NCI-H2227 treated with DMSO at 0.1 percent for 48 hours (cell line): Measurements from ENCODE around the gene MSI2.
A peak's percentile ranks its signal among the peaks of the same experiment; 100 is the strongest.

Experiments
- DNase-seq: peaks from one replicate; lab custom pipeline; 2025; lab: John Stamatoyannopoulos, UW

MSI2 gene

GRCh38 chr17:57343717-57344116 lies 87.4 kb downstream of the MSI2 start:
- DNase-seq: no peak

DNA sequence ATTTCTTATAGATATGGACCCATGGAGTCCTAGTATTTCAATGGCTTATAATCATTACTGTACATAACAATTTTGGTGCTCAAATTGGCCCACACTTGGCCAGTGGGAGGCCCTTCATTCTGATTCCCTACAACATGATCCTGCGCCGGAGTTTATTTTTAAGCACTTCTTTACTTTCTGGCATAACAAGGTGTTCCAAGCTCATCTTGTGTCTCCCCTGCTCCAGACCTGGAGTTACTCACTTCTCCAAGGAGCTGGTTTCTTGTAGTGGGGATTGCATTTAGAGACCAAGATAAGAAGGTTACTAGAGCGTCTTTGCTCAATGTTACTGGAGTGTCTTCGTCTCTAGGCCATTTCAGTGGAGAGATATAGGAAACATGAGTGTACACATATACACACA lies 87.9 kb downstream of the MSI2 start:
- no peak for DNase-seq

DNA sequence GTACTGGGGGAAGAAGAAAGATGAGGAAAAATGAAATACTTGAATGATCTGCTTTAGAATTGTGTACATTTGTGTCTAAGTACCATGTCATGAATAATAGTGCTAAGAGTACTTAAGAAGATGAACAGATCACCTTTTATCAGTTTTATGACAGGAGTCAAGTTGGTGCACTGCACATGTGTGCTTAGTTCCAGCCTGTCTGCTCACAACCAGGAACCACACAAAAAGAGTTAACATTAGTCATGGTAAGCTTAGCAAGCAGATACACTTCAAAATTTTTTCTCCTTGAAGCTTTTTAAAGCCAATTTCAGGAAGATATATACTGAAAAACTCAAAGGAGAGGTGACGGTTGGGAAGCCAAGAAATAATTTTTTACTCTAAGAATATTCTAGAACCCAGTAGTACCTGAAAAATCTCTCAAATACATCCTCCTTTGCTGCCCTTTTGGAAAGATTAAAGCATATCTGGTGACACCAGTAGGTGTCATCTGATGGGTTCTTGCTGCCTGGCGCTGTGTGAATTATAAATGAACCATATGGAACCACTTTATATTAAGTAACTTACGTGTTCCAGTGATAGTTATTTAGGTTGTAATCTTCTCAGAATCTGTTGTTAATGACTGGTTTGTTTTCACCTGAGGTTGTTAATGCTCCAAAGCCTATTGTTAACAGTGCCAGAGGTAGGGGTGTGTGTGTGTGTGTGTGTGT lies 93.4 kb downstream of the MSI2 start:
- DNase-seq: no peak

DNA sequence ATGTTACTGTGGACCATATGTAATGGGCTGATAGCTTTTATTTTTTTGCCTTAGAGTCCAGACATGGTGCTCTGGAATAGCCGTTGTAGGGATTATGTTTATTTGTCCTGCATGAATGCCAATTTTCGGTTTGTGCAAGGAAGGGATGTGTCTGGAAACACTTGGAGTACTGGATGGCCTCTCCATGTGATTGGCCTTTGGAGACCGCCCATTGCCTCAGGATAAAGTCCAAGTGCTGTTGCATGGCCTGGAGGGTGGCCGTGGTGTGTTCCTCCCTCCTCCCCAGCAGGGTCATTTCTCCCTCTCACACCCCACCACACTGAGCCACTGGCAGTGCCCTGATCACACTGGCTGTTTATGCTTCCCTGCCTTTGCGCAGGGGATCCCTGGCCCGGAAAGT lies 93.9 kb downstream of the MSI2 start:
- DNase-seq: no peak

GRCh38 chr17:57352665-57353175 lies 96.4 kb downstream of the MSI2 start:
- no peak for DNase-seq

DNA sequence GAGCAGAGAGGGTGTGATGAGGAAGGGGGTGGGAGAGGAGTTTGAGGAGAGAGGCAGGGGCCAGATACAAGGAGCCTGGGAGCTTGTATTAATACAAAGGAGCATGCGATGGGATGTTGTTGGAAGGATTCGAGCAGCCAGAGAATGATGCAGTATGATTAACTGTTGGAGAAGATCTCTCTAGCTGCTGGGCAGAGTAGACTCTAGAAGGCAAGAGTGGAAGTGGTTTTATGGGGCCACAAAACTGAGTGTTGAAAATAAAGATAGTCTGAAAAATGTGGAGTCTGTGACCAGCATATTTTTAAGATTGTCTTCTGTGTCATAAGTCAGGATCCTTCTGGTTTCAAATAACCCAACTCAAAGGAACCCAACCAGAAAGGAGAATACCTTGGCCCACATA lies 98.3 kb downstream of the MSI2 start:
- no peak for DNase-seq

DNA sequence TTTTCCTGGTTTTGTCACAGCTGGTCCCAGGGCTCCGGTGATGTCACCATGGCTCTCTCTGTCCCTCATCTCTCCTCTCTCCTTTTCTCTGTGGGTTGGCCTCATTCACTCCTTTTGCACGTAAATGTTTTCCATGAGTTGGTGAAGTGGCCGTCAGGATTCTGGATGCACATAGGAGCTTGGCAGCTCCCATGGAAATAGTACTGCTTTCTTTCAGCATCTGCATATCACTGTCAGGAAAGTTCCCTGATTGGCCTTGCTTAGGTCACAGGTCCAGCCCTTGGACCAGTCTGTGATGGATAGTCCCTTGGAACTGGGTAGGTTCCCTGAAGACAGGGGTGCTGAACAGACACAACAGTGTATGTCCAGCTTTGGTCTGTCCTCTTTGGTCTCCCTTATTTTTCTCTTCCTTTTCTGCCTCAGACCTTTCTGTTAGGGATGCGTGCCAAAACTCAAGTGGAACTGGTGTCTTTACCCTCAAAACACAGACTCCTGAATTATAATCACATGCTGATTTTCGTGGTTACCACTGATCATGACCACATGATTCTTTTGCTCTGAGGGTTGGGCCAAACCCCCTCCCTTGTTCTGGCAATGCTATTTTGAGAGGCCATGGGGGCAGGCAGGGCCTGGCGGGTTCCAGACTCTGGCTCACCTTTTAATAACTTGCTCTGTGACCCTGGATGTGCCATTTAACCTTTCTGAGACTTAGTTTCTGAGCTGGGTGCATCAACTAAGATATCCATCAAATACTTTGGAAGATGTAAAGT lies 99.0 kb downstream of the MSI2 start:
- no peak for DNase-seq

DNA sequence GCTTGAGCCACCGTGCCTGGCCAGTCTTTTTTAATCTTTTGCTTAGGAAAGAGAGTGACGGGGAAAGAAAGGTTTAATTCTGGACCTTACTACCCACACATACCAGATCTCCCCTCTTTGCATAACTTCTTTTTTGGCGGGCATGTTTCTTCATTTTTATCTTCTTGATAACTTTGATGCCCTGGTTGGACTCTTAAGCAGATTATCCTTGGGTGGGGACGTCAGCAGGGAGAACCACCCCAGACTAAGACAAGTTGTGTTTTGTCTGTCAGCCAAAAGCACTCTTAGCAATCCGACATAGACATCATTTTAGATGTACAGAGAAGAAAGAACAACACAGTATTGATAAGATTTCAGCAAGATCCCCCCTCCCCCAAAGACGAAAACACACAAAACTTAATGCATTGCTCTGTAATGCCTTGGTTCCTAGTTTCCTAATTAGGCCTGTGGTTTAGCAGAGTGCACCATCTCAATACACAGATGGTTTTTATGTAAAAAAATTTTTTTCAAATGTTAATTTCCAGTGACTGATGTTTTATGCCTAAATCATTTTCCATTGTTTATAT lies 99.9 kb downstream of the MSI2 start:
- DNase-seq: no peak

DNA sequence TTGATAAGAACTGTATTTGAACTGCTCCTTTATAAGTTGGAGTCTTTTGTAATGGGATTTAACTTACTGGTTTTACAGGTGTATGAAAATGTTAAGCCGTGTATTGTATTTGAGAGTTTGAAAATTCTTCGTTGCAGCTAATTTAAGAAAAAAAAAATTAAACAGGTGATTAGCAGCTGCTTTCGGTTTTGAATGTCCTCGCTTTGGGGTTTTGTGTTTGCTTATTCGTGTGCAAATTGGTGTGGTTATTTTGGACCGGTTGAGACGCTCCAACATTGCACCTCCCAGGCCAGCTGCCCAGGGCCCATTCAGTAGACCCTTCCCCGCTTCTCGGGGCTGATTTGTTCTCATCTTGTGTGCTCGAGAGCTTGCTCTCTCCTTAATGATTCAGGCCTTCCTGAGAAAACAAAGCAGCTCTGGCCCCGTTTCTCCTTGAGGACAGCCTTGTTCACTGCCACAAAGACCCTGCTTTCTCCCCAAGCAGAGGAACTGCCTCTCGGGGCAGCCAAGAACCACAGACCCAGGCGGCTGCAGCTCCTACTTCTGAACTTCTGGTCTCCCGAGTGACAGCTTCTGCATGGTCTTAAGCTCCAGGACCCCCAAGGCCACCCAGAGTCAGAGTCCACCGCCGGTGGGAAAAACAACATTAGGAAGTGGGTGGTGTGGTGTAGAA lies 100.5 kb downstream of the MSI2 start:
- no peak for DNase-seq

DNA sequence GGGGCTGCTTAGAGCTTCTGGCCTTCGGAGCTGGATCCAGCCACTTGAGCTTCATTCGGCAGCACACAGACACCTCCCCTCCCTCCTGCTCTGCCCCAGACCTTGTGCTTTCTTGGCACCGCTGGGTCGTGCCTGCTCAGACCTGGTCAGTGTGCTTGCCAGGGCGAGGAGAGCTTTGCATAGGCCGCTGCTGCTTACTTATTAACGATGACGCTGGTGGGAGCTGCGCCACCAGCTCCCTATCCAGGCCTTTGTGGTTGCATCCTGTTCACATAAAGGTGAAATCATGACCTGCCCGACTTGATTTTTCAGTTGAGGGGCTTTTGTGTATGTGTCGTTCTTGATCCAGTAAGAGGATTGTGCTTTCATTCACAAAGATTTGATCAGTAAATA lies 101.1 kb downstream of the MSI2 start:
- no peak for DNase-seq

DNA sequence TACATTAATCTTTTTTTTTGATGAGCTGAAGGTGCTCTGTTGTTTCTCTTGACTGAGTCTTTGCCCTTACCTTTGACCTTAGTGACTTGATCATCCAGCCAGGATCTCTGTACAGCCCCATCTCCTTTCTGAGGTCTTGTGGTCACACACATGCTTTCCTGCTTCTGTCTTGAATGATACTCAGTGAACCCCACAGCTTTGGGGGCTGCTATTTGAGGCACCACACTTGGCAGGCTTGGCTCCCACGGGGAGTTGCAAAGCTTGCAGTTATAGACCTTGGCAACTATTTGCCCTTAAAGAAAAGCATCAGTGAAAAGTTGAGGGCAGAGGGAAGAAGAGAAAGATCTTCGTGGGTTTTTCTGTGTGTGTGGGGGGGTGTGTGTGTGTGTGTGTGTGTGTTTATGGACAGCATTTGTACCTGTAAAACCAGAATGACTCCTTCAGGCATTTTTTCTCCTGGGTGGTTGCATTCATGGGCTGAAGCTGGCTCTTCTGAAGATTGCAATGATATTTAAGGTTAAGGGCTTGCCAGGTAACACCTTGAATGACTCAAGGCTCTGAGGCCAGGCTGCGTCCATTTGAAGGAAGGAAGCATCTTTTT lies 101.6 kb downstream of the MSI2 start:
- DNase-seq: no peak

GRCh38 chr17:57360266-57360665 lies 103.9 kb downstream of the MSI2 start:
- DNase-seq: no peak

DNA sequence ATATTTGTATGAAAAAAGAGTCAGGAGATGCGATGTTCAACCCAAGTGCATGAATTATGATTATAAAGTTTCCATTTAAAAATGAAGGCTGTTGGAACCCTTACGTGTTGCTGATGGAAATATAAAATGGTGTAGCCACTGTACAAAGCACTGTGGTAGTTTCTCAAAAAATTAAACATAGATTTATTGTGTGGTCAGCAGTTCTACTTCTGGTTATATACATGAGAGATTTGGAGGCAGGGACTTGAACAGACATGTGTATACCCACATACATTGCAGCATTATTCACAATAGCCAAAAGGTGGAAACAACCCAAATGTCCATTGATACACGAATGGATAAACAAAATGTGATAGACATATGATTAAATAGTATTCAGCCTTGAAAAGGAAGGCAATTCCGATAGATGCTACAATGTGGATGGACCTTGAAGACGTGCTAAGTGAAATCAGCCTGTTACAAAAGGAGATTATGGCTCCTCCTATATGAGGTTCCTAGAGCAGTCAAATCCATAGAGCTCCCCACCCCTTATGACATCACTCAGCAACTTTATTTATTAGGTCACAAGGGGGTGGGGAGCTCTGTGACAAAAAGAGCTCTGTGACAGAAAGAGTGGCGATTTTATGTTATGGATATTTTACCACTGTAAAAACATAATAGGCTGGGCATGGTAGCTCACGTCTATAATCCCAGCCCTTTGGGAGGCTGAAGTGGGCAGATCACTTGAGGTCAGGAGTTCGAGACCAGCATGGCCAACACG lies 106.7 kb downstream of the MSI2 start:
- no peak for DNase-seq

DNA sequence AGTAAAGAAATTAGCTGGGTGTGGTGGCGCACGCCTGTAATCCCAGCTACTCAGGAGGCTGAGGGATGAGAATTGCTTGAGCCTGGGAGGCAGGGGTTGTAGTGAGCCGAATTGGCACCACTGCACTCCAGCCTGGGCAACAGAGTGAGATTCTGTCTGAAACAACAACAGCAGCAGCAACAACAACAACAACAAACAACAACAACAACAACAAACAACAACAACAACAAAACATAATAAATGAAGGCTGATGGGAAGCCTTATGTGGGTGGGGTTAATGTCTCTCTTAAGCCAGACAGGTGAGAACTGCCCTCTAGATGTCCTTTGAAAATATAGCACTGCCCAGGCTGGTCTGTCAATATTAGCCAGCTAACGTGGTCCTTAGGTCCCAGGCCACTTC lies 107.3 kb downstream of the MSI2 start:
- no peak for DNase-seq

DNA sequence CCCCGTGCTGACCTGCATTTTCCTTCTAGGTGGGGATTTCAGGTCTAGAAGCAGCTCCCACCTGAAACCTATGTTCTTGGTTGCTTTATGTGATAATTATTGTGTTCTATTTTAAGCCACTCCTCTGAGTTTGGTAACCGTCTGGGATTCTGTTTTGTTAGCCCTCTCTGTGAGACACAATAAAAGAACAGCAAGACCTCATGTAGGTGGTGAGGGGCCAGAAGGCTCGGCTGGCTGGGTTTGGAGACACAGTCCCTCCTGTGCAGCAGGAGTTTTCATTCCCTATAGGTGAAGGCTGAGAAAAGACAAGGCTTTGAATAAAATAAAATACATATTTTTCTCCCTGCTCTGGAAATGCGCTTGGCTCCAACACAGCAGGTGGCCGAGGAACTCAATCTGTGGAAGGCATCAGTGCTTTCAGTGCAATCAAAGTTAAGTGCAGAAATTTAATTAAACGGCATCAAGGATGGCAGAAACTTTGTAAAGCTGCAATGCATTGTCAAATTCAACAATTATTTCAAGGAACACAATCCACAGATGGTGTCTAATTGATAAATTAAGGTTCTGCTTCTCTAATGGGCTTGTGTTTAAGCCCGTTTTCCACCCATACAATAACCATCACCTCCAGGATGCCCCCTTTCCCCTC lies 107.8 kb downstream of the MSI2 start:
- peak; percentile 34 for DNase-seq

DNA sequence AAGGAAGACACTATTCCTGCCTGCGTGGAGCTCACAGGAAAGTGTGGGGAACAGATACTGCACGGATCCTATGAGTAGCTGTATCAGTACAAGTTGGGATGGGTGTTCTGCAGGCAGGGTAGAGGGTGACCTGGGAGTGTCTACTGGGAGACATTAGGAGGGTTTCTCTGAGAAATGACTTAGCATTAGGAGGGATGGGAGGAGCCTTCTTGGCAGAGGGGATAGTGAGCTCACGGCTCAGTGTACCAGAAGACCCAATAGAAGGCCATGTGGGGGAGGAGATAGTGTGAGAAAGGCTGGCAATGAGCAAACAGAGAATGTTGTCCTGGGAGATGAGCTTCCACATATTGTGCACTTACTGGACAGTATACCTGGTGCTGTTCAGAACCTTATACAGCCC lies 109.1 kb downstream of the MSI2 start:
- DNase-seq: no peak

DNA sequence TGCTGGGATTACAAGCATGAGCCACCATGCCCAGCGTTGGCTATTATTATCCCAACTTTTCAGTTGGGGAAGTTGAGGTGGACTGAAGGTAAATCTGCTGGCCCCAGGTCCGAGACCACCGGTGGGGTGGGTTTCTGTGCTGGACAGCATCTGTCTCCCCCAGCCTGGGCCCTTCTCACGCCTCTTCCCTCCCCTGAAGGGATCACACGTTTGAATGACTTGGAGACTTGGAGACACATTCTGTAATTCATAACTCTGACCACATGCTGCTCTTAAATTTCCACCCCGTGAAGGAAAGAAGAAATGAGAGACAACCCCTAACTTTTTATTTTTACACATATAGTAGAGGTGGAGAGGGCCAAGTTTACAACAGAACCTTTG lies 109.8 kb downstream of the MSI2 start:
- no peak for DNase-seq

GRCh38 chr17:57366558-57367351 lies 110.4 kb downstream of the MSI2 start:
- DNase-seq: no peak

GRCh38 chr17:57368637-57369336 lies 112.5 kb downstream of the MSI2 start:
- DNase-seq: no peak
